Vagina (tissue), 2 donors: ENCODE results near the gene SQSTM1.

ENCODE experiments used
- POLR2A ChIP-seq, 2 donors: fragments of 450-650 bp; IDR thresholded peaks; one replicate each; pipeline ENCODE4 v1.6.1; 2017; ENCODE audit warnings: antibody characterized with exemption in 2 of 2, mild to moderate bottlenecking in 2 of 2, moderate library complexity in 2 of 2
- TF ChIP-seq, protein P1 (sequence below), 3 experiments: fragments of 450-650 bp in 2 of 3; fragments of 200-600 bp in 1 of 3; sonication (generic) in 1 of 3; IDR thresholded peaks; one replicate each; pipeline ENCODE4 v1.5.1; 2017 to 2019; ENCODE audit warnings: antibody characterized with exemption in 3 of 3, mild to moderate bottlenecking in 2 of 3, moderate library complexity in 2 of 3

DNA sequence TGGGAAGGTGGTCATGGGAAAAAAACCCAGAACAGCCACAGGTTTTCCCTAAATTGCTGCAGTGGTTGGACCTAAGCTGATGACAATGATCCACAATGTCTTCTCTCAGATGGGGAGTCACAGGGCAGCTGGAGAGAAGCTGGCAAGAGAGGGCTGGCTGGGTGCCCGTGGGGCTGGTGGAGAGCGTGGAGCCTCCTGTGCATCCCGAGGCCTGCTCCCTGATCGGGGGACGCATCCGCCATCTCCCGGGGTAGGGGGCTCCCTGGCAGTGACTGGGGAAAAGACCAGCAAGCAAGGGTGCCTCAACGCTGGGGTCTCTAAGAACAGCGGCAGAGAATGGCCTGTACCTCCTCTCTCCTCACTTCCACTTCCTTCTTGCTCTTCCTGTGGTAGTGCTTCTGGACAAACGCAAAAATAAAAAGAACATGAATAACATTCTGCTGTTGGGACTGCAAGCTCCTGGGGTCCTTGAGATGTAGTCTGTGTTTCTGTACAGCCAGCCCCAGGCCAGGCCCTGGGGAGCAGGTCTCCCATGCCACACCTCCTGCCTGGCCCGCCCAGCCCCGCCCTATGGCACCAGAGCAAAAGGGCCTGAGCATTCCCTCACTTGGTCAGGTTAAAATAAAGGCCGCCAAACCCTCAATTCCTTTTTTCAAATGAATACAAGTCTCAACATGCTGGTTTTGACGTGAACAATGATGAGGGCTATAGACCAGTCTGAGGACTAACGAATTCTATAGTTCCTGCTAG is 45.0 kb downstream of the SQSTM1 start:
- TF ChIP-seq, protein P1, sequence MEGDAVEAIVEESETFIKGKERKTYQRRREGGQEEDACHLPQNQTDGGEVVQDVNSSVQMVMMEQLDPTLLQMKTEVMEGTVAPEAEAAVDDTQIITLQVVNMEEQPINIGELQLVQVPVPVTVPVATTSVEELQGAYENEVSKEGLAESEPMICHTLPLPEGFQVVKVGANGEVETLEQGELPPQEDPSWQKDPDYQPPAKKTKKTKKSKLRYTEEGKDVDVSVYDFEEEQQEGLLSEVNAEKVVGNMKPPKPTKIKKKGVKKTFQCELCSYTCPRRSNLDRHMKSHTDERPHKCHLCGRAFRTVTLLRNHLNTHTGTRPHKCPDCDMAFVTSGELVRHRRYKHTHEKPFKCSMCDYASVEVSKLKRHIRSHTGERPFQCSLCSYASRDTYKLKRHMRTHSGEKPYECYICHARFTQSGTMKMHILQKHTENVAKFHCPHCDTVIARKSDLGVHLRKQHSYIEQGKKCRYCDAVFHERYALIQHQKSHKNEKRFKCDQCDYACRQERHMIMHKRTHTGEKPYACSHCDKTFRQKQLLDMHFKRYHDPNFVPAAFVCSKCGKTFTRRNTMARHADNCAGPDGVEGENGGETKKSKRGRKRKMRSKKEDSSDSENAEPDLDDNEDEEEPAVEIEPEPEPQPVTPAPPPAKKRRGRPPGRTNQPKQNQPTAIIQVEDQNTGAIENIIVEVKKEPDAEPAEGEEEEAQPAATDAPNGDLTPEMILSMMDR (IDR thresholded peaks at IDR 0.05), result no peak
- no peak for TF ChIP-seq POLR2A (IDR thresholded peaks at IDR 0.05)
